Stimulated activated CD4-positive, alpha-beta T cell treated with anti-CD3 and anti-CD28 coated beads, Interleukin-15, amount 100 ng/mL, for 24 hours (primary cell): ENCODE data around the gene ST7.

Experiments used
- DNase-seq: peaks from one replicate; pipeline ENCODE4 v3.0.0-alpha.2; 2020

ST7 gene

GRCh38 chr7:117165656-117166055 is 212.4 kb downstream of the ST7 start:
- DNase-seq: no peak

DNA sequence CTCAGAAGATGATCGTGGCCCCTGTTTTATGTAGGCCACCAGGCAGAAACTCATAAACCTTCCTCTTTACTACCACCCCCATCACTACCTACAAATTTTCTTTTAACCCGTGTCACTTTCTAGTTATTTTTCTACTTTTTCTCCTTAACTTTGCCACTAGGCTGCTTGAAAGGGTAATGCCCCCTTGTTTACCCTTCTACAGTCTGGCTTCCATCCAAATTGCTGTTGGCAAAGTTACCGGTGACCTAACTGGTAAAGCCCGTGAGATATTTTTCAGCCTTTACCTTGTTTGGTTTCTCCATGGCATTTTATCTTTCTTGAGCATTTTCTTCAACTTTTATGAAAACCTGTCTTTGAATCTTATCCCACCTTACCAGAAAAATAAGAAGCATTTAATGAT is 216.6 kb downstream of the ST7 start:
- DNase-seq: no peak

DNA sequence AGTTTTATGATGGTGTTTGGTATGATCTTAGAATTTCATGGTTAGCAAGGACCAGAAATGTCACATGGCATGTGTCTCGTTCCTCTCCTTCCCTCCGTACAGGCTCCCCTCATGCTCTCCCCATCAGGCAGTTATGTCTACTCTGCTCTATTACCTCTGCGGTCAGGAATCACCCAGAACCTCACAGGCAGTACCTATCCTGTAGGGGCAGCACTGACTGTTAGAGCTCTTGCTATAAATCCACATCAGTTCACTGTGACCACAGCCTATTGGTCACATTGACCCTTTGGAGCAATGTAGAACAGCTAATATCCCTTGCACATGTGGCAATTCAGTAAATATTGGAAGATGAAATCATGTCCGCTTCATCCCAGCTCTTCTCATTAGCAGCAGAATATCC is 217.8 kb downstream of the ST7 start:
- no peak for DNase-seq

DNA sequence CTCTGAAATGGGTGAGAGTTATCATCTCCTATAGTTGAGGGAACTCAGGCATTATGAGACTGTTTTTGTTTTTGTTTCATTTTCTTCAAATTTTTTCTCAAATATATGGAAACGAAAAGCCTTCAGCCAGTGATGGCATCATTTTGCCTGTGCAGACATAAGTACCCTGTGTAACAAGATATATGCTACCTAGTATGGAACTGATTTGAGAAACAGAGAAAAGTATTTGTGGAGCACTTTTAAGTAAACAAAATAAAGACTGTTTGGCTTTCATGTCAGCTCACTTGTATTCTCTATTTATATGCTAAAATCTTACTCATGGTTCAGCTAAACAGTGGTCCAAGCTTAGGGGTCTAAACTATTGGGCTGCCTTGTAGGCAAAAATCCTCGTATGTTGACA is 219.0 kb downstream of the ST7 start:
- no peak for DNase-seq

GRCh38 chr7:117173035-117173770 is 219.9 kb downstream of the ST7 start:
- no peak for DNase-seq

GRCh38 chr7:117176206-117176605 is 222.9 kb downstream of the ST7 start:
- no peak for DNase-seq

GRCh38 chr7:117178600-117178999 is 225.3 kb downstream of the ST7 start:
- no peak for DNase-seq

DNA sequence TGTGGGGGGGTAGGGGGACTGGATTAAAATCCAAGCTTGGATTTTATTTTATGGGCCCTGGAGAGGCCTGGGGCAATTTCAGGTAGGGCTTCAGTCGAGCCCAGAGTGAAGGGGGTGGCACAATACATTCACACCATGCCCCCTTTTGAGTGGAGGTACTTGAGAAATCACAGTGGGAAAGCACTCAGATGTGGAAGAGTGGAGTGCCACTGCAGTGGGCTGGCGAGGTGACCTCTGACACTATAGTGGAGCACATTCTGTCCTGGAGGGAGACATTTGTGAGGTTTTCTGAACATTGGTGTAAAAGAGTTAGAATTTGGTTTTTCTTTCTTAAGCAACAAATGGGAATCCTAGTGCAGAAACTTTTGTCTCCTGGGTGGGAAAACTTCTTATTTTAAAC is 226.4 kb downstream of the ST7 start:
- no peak for DNase-seq

DNA sequence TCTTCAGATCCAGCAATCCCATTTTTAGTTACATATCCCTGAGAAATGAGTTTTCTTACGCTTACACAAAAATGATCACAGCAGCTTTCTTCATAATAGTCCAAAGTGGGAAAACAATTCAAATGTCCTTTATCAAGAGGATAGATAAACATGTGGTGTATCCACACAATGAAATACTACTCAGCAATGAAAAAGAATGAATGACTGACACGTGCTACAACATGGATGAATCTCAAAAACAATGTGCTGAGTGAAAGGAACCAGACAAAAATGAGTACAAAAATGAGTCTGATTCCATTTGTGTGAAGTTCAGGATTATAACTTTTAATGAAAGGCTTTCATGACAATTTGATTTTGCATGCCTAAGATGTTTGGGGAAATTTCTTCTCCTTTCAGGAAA is 230.4 kb downstream of the ST7 start:
- DNase-seq: no peak

GRCh38 chr7:117184367-117184766 is 231.1 kb downstream of the ST7 start:
- DNase-seq: no peak

DNA sequence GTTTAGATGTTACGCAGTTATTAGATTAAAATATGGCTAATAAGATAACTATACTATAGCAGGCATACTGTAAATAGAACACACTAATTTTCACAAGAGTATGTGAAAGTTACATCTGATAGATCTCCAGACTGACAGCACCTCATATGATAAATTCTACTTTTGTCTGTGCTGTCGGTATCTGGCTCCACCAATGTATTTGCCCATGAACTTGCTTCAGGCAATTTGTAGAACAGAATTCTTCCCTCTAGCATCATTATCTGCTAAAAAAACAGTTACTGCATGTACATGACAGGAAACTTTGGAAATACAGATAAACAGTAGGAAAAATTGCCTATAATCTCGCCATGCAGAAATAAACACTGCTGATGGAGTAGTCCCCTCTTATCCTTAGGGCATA is 231.8 kb downstream of the ST7 start:
- DNase-seq: no peak

GRCh38 chr7:117186218-117187010 is 233.1 kb downstream of the ST7 start:
- DNase-seq: no peak

GRCh38 chr7:117188376-117188775 is 235.1 kb downstream of the ST7 start:
- no peak for DNase-seq

- DNase-seq: no peak
Observed at GRCh38 chr7:117188949-117189592, 235.8 kb downstream of the ST7 start.

- DNase-seq: no peak
Observed at GRCh38 chr7:117190104-117190503, 236.8 kb downstream of the ST7 start.

GRCh38 chr7:117190746-117191435 is 237.6 kb downstream of the ST7 start:
- DNase-seq: no peak

DNA sequence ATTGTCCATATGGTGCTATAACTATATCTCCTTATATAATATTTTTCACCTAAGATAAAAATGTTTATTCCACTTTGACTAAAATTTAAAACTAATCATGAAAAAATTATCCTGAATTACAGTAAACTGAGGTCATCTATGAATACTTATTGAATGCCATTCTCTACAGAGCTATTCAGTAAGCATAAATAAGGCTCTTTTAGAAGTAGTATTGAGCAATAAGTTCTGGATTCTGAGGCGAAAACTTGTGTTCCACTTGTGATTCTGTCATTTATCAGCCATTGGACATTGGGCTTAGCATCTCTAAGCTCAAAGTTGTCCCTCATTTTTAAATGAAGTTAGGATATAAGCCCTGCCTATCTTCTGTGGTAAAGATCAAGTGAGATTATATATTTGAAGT is 238.8 kb downstream of the ST7 start:
- no peak for DNase-seq

GRCh38 chr7:117193564-117193963 is 240.3 kb downstream of the ST7 start:
- DNase-seq: no peak

- DNase-seq: no peak
Observed at GRCh38 chr7:117194445-117194844, 241.1 kb downstream of the ST7 start.

GRCh38 chr7:117195361-117196029 is 242.2 kb downstream of the ST7 start:
- no peak for DNase-seq

DNA sequence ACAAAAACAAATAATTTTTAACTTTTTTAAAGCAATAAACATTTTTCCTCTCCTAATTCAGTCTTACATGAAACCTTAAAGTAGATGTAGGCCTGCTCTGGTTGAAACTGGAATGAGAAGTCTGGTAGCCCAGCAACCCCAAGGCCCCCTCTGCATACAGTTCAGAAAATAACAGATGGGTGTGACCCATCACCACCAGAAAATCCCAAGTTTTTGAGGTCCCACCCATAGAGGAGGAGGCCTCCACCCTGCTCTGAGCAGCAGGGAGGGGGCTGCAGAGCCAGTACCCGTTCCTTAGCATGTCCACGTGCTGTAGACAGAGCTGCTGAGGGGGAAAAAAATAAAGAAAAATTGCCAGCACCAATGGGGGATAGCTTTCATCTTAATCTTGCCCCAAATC is 246.8 kb downstream of the ST7 start:
- no peak for DNase-seq

GRCh38 chr7:117200786-117201458 is 247.6 kb downstream of the ST7 start:
- DNase-seq: no peak
